GM19043 (cell line): ENCODE results near the gene SNX1.
A peak's percentile ranks its signal among the peaks of the same experiment; 100 is the strongest.

ENCODE experiments used
- ATAC-seq: cut with Tn5 transposase; IDR thresholded peaks from one replicate; pipeline ENCODE4 v1.9.1; 2021; ENCODE audit warnings: low read depth; ENCODE audit not compliant: unreplicated experiment

SNX1 gene

DNA sequence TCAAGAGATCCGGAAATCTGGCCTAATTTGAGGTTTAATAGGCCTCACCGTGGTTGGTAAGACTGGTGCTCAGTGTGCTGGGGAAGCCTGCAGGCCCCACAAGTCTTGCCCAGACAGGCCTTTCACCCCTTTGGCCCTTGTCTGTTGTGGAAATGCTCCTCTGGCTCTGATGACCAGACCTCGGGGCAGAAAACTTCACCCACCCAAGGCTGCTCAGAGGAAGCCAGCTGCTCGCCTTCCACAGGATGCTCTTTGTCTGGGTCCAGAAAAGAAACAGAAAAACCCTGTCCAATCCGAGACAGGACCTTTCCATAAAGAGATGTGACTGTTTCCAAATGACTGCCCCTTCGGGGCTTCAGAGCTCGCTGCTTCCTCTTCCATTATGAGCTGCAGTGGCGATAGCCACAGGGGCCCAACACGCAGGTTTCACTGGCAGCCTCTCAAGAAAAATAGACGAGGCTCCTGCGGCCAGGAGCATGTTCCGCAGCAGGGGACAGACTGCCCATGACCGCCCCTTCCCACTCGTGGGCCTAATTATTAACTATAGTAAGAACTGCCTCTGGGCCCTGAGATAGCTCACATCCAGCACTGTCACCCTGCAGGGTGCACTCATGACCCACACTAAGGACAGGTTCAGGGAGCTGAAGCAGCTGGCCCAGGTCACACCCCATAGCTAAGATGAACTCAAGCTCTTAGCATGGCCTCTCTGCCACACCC lies 48.9 kb downstream of the SNX1 start:
- ATAC-seq: peak; percentile 76

DNA sequence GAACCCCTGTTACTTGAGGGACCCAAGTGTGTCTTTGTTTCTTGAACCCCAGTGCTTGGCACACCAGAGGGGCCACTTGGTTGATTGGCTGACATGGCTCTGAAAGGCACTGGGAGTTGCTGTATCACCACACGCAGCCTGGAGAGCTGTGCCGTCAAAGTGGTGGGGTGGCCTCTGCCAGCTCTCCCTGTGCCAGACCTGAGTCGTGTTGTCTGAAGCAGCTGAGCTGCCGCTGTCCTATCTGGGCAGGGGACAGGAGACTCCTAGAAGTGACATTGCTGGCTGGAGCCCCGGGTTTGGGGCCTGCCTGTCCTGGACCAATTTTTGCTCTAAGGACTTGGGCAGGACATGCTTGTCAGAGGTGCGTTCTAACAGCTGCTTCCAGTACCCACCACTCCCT lies 50.3 kb downstream of the SNX1 start:
- ATAC-seq: no peak

DNA sequence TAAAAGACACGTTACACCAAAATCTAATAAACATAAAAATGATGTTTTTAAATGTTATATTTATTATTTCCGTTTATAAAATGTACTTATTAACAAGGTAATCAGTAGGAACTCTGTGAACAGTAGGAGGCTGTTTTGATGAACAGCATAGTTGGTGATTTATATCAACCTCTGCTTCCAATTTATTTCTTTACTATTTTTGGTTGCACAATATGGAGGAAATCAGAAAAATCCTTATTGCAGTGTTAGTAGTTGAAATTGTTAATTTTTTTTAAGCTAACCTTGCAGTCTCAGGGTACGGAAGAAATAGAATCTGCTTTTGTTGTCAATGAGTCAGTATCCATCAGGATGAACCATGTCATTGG lies 50.7 kb downstream of the SNX1 start:
- ATAC-seq: no peak

DNA sequence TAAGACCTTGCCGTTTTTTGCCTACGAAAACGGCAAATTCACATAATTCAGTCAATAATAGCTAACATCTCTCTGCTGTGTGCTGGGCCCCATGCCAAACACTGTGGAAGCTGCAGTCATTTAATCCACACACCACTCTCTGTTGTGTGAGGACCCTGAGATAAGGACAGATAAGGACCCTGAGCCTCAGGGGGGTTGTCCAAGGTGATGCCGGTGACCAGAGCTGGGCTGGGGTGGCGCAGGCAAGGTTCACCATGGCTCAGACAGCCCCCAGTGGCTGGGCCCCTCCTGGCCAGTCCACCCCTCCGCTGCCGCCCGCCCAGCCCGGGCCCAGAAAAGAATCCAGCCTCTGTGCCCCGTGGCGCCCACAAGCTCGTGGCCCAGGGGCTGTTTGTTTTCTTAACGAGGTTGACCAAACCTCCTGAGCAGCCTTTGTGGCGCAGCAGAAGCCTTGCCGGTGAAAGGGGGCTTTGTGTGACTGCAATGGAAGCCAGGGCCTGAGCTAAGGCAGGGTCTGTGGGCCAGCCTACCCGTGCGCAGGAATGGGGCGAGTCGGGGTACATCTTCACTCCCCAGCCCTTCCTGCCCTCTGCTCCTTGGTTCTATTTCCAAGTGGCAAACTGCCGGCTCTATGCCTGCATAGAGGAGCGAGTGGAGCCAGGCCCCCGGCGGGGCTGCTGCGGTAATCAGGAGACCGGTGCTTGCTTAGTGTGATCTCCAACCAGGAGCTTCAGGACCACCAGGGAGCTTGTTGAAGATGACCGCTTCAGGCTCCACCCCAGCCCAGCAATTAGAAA lies 51.3 kb downstream of the SNX1 start:
- ATAC-seq: no peak

DNA sequence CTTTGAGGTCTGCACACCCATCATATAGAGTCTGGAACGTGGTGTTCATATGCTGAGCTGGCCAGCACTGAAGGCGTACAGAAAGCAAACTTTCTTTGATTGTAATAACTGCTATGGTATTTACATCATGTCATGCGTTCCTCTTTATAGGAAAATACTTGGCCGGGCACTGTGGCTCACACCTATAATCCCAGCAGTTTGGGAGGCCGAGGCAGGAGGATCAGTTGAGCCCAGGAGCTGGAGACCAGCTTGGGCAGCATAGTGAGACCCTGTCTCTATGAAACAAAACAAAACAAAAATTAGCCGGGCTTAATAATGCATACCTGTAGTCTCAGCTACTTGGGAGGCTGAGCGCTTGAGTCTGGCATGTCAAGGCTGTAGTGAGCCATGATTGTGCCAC lies 52.4 kb downstream of the SNX1 start:
- ATAC-seq: no peak

DNA sequence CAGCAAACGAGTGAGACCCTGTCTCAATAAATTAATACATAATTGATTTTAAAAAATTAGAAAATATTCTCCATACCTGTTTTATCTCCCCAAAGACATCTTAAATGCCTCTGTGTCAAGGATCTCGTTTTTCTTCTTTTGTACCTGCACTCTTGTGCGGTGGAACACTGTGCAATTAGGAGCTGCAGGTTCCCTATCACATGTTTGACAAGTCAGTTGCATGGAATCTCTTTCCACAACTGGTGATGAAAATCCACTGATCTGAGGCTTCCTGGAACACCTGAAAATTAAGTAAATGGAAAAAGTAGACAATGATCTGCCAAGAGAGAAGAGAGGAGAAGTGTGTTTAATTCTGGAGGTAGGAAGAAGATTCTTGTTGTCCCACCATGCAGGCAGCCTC lies 52.8 kb downstream of the SNX1 start:
- no peak for ATAC-seq

DNA sequence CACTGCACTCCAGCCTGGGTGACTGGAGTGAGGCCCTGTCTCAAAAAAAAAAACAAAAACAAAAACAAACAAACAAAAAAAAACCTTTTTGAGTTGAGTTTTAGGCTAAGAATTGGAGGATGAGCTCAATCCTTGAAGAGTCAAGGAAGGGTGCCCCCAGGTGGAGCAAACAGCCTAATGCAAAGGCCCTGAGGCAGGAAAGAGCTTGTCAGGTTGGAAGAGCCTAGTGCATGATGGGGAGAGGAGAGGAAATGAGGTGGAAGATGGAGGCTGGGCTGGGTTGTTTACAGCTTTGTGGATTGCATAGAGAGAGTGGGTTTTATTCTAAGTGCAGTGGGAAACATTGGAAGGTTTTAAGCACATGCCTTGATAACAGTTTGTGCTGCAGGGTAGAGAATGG lies 53.6 kb downstream of the SNX1 start:
- ATAC-seq: no peak

DNA sequence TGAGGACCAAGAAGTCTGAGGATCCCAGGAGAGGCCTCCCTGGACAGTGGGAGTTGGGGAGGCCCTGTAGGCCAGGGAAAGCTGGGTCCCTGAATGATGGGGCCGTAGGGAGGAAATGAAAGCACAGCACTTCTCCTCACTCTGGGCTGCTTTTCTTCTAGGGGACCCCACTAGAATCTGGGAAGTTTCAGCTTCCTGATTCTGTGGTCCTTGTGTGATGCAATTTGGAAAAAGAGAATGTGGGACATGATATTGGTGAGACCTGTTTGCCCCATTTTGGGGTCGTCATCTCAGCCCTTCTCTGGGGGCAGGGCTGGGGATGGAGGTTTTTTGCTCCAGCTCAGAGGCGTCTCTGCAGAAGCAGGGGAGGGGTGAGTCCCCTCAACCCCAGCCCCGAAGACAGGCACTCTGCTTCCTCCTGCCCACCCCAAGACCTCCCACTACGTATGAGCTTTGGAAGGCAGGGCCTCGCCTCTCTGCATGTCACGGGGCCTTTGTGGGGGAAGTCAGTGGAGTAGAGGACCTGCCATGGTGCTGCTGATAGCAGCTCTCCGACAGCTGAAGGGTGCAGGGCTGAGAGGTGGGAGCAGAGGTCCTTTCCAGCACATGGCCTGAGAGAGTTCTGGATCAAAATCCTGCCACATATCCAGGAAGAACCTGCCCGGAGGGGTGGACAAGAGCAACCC lies 54.3 kb downstream of the SNX1 start:
- no peak for ATAC-seq

DNA sequence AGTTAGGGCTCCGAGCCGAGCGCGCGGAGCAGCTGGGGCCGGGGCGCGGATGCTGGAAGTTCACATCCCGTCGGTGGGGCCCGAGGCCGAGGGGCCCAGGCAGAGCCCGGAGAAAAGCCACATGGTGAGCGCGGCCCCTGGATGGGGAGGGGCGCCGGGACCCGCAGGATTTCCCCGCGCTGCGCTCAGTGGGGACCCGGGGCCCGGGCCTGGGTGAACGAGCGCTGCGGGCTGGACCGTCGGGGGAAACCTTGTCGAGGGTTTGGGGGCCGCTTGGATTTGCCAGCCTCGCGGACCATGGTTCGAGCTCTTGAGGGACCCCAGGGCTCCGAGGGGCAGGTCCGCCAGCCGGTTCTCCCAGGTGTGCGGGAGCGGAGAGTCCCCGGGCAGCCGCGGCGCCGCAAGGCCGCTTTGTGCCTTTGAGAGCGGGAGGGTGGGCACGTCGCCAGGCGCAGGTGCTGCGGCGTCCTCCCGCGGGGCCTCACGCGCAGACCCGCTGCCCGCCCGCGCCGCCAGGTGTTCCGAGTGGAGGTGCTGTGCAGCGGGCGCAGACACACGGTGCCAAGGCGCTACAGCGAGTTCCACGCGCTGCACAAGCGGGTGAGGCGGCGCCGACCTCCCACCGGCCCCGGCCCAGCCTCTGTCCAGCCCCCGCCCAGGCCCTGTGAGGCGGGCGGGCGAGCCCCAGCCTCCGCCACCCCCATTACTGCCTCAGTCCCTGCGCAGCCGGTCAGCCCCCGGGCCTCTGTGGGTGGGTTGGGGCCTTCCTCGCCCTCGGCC lies 56.1 kb downstream of the SNX1 start, which contains the start of gene SNX22:
SNX22 (plus strand) TSS at position 5 of the 780 bp plus-strand sequence; CDS start at position 50, 45 bp downstream.
- ATAC-seq: no peak

DNA sequence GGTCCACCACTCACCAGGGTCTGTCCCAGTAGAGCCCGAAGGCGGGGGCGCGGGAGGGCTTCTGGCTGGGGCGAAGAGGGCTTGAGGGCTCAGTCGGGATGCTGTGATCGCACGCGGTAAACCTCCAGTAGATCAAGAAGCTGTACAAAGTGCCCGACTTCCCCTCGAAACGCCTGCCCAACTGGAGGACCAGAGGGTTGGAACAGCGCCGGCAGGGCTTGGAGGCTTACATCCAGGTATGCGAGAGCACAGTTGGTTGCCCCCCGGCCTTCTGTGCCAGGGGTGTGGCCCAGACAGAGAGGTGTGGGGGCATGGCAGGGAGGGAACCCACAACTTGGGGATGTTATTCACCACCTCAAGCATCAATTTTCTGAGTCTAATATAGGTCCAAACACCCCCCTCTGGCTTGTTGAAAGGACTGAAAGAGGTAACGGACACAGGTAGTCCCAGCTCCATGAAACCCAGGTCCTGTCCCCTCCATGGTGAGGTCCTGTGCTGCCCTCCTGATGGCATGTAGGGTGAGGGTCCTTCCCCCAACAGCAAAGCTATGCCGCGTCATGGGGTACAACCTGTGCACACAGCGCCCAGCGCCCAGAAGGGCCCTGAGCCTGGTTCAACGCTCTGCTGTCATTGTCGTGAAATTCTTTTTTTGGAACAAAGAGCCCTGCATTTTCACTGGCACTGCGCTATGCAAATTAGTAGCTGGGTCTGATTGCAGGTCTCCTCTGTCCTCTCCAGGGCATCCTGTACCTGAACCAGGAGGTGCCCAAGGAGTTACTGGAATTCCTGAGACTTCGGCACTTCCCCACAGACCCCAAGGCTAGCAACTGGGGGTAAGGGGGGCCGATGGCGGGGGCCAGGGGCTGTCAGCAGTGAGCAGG lies 57.0 kb downstream of the SNX1 start:
- peak; percentile 11 for ATAC-seq

DNA sequence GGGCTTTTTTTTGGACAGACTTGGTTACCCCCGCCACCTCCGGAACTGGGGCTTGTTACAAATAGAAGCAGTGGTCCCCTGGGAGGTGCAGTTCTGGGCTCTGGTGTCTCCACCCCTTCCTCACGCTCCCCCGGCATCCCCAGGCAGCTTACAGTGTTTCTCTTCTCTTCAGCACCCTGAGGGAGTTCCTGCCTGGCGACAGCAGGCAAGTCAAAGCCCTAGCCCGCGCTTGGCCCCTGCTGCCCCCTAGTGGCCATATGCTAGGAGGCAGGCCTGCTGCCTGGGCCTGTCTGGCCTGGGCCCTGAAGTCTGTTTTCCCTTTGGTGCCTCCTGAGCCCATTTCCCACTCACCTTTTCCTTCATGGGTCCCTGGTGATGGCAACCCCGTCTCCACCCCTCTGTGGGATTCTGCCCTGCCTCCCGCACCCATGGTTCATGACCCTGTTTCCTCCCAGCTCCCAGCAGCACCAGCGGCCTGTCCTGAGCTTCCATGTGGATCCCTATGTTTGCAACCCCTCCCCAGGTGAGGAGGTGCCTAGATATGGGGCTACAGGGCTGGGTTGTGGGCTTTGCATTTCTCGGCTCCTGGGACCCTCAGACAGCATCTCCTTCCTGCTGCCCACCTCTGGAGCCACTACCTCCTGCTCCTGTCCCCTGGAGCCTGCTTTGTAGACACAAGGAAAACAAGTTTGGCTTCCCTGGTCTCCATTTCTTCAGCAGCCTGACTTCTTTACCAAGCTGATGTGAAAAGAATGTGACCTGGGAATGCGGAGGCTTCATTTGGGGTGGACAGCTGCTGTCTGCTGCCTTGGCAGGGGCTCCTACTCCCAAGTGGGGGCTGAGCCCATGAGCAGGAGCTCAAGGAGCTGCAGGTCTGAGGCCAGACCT lies 57.9 kb downstream of the SNX1 start:
- ATAC-seq: peak; percentile 60

DNA sequence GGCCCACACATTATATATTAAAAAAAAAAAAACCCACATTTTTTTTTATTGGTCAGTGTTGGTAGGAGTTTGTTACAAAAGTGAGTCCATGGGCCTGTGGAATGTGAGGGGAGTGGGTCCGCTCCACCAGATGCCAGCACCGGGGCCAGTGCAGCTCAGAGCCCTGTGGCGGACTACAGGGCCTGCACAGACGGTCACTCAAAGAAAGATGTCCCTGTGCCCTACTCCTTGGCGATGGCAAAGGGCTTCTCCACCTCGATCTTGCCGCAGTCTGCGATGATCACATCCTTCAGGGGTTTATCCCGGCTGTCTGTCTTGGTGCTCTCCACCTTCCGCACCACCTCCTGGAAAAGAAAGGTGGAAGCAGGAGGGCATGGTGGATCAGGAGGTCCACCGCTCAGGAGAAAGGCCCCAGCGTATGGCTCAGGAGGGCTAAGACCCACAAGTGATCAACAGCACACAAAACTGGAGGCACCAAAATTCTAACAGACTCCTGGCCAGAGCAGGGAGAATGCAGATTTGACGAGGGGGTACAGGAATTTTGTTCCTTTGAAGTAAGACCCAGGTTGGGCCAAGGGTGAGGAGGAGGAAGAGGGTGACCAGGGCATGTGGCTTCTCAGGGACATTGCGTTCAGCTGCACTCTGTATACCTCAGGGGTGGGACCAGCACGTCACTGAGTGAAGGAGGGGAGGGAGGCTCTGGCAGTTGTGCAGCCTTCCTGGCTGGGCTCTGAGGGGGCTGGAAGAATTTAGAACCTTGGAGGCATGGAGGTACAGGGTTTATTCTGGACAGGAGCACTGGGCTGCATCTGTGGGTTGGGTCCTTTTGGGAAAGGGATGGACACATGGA lies 60.2 kb downstream of the SNX1 start:
- no peak for ATAC-seq

DNA sequence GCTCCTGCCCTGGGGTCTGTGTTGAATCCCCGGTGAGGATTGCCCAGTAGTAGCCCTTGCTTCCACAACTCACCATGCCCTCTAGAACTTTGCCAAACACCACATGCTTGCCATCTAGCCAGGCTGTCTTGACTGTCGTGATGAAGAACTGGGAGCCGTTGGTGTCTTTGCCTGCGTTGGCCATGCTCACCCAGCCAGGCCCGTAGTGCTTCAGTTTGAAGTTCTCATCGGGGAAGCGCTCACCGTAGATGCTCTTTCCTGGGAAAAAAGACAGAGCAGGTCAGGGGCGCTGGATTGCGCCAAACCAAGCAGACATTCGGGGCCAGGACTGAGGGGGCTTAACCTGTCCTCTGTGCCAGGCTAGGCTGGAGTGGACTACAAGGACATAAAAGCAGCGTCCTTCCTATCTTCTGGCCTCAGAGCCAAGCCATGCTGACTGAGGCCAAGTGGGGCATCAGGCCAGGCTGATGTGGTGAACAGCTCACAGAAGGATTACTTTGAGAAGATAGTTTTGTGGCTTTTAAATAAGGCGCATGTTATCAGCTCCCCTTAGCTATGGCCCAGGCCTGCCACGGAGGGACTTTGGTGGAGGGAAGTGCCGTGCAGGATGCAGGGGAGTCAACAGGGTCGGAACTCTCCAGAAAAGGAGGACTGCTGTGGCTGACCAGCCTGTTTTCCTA lies 61.0 kb downstream of the SNX1 start:
- ATAC-seq: no peak

DNA sequence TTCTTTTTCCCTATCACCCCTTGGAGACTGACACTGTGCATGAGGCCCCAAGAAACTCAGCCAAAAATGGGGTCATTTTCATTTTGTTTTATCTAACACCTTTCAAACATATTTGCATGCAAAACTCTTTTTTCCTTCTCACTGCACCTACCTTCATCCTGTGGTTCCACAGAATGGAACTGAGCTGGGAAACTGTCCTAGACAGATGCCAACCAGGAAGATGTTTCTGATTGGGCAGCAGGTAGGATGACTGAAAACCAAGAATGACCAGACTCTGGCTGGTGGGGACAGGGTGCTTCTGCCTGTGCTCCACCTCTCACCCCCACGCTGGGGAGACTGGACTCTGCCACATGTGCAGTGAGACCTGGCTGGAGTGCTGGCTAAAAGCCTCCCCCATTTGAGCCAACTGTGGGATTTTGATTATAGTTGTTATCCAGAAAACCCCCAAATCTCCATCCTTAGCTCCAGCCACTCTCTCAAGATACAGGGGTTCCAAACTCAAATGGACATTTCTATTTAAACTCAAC lies 61.9 kb downstream of the SNX1 start:
- no peak for ATAC-seq

DNA sequence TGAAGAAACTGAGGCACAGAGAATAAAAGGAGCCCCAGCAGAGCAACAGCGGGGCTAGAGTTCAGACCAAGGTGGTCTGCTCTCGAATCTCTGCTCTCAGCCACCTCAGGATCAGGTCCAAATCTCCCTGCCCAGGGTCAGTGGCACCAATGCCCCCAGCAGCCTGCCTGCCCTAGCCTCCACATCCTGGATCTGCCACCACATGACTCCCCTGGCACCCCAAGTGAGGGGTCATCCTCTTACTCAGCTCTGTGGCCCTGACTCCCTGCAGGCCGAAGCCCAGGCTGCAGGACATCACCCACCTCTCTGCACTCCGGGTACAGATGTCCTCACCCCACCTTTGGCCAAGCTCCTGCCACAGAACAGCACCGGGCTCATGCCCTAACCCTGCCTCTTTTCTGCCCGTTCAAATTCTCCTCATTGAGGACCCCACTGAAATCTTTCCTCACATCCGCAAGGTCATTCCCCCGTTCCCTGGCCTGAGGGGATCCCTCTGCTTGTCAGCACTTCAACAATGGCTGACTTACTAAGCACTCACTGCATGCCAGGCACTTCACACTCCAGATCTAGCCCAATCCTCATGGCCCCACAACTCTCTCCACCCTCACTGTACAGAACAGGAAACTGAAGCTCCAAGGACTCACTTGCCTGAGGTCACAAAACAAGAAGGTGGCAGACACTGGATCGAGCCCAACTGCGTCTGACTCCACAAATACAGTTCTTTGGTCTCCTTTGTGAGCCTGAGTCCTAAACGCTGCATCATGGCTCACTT lies 62.8 kb downstream of the SNX1 start:
- ATAC-seq: no peak

DNA sequence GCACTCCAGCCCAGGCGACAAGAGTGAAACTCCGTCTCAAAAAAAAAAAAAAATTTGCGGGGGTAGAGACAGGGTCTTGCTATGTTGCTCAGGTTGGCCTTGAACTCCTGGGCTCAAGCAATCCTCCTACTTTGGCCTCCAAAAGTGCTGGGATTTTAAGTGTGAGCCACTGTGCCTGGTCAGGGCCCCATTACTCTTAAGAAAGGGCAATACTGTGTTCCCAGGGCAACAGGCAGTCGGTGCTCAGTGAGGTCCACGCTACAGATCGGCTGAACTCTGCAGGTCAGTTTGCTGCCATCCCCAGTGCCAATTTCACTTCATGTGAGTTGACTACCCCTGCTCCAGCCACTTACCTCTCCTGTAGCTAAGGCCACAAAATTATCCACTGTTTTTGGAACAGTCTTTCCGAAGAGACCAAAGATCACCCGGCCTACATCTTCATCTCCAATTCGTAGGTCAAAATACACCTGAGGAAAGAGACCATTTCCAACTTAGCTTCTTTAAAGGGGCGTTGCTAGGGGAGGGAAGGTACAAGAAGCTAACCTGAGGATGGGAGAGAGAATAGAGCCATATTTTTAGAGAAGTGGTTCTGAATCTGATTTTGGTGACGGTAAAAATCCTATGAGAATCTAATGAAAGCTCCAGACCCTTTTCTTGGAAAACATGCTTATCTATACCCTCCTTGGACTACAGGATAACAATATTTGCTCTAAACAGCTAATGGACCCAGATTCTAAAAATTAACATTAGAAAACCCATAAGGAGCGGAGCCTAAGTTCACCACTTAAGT lies 66.1 kb downstream of the SNX1 start:
- no peak for ATAC-seq
